ENCODE measurements around the gene LRRC4B. TPM values are rescaled to one million over a fixed set of nuclear protein-coding genes. Genes with fewer than 3 reads are reported as not detected.

The LRRC4B gene
- total and polyA plus RNA-seq, 2 of the 4 experiments (the other 2 are of a cell fraction) = 0.03 TPM; not detected in 1

GRCh38 chr19:50513746-50514345, 54.4 kb downstream of the LRRC4B start, which contains the start of gene ASPDH:
TSS of gene ASPDH (minus strand) at chr19:50513913. CDS start at chr19:50513823, 90 bp downstream.
- H3K4me3 ChIP-seq (ENCODE audit: insufficient read depth, low read depth, low read length) = no peak within 1 kb of the TSS
- no peak within 1 kb of the TSS for H4K8ac ChIP-seq (ENCODE audit: low read depth in 2 of 2, low read length in 2 of 2)
- dilution Hi-C loops (cut with HindIII; ENCODE audit: low sequenced_read_pairs, unreplicated experiment) = no loop called here
- no peak within 1 kb of the TSS for H3K23ac ChIP-seq (ENCODE audit: low read depth, low read length)
- H3K36me3 ChIP-seq (ENCODE audit: control insufficient read depth, insufficient read depth, low read length) = no peaks in the 10 kb centered on the region
- no peaks in the 10 kb centered on the region; the same call in 1 of the 2 replicates for H3K9me1 ChIP-seq (ENCODE audit: insufficient read depth, low read length)
- no peak within 1 kb of the TSS for H2BK15ac ChIP-seq (ENCODE audit: low read depth, low read length)
- ChIA-PET POLR2A (ENCODE audit: unreplicated experiment) (no interaction called here), CTCF (no interaction called here)
- no peak within 1 kb of the TSS for H3K4me2 ChIP-seq (ENCODE audit: low read depth, low read length)
- peaks cover 5 to 10% of the 10 kb centered on the region in 2 experiments; a peak in 3 of 4 replicates for H3K79me1 ChIP-seq (ENCODE audit: low read depth in 1 of 2, low read length in 2 of 2)
- H3K4ac ChIP-seq (ENCODE audit: low read depth, low read length) = no peak within 1 kb of the TSS
- no peak within 1 kb of the TSS for H2BK5ac ChIP-seq (ENCODE audit: low read depth, low read length, poor library complexity, severe bottlenecking)
- no peak within 1 kb of the TSS for H4K91ac ChIP-seq (ENCODE audit: insufficient read depth, low read depth, low read length)
- ATAC-seq (ENCODE audit: low read depth) = no peak
- no peak within 1 kb of the TSS for H3K56ac ChIP-seq (ENCODE audit: extremely low read depth, insufficient read depth, low read length)
- H2BK20ac ChIP-seq (ENCODE audit: low read depth, low read length) = no peak within 1 kb of the TSS
- no peak for DNase-seq
- no peak within 1 kb of the TSS for H3K18ac ChIP-seq (ENCODE audit: low read depth, low read length)
- H3K9me3 ChIP-seq (ENCODE audit: control insufficient read depth, insufficient read depth, low read length) = no peaks in the 10 kb centered on the region
- no TSS peak for BruUV-seq (replicated peaks)
- H2AFZ ChIP-seq (replicated peaks; ENCODE audit: low read length, poor library complexity) = peak within 1 kb of the TSS; percentile 43
- no peak within 1 kb of the TSS for H2BK120ac ChIP-seq (ENCODE audit: low read depth, low read length)
- H3K4me1 ChIP-seq (ENCODE audit: control insufficient read depth, insufficient read depth, low read length) = peaks cover 3% of the 10 kb centered on the region
- H4K20me1 ChIP-seq (ENCODE audit: insufficient read depth, low read length) = no peaks in the 10 kb centered on the region
- intact Hi-C loops (cut with micrococcal nuclease) = no loop called here
- no peaks in the 10 kb centered on the region for H3K27me3 ChIP-seq (ENCODE audit: control insufficient read depth, insufficient read depth, low read length)
- H2AK5ac ChIP-seq (ENCODE audit: low read depth, low read length) = no peak within 1 kb of the TSS
- TF ChIP-seq RAD21 (IDR thresholded peaks at IDR 0.05; ENCODE audit: low read length) (no peak), MAFK (IDR thresholded peaks at IDR 0.05; ENCODE audit: low read depth, low read length) (no peak), MAZ (IDR thresholded peaks at IDR 0.05; ENCODE audit: borderline replicate concordance, low read depth, low read length) (no peak), RCOR1 (IDR thresholded peaks at IDR 0.05; ENCODE audit: insufficient replicate concordance, low read length) (no peak), USF2 (IDR thresholded peaks at IDR 0.05; ENCODE audit: low read depth, low read length) (no peak), RFX5 (IDR thresholded peaks at IDR 0.05; ENCODE audit: low read depth, low read length) (no peak), CTCF (conservative IDR thresholded peaks at IDR 0.05; ENCODE audit: low read depth, low read length) (no peak), MXI1 (IDR thresholded peaks at IDR 0.05; ENCODE audit: borderline replicate concordance, low read depth, low read length) (no peak), POLR2A (IDR thresholded peaks at IDR 0.05; ENCODE audit: low read depth, low read length) (no peak), SMC3 (IDR thresholded peaks at IDR 0.05; ENCODE audit: low read depth, low read length) (no peak), ELK1 (IDR thresholded peaks at IDR 0.05; ENCODE audit: borderline replicate concordance, low read depth, low read length) (no peak), FOS (IDR thresholded peaks at IDR 0.05; ENCODE audit: low read depth, low read length) (no peak), BHLHE40 (IDR thresholded peaks at IDR 0.05; ENCODE audit: low read depth, low read length) (no peak), NFE2L2 (IDR thresholded peaks at IDR 0.05; ENCODE audit: low read depth, low read length) (no peak), CHD1 (IDR thresholded peaks at IDR 0.05; ENCODE audit: low read depth, low read length) (no peak)
- no peak within 1 kb of the TSS for H2AK9ac ChIP-seq (replicated peaks; ENCODE audit: low read depth, low read length, poor library complexity)
- H3K9ac ChIP-seq (ENCODE audit: low read depth, low read length) = no peak within 1 kb of the TSS
- WGBS, 2 experiments (ENCODE audit: extremely low coverage in 2 of 2, insufficient read length in 1 of 2) = 45% methylated on average over 4 of the region's 22 CpGs; no CpG with 5 or more reads in 1 of the 2 experiments
- H3K14ac ChIP-seq (replicated peaks; ENCODE audit: low read depth, low read length) = no peak within 1 kb of the TSS
- in situ Hi-C loops (cut with MboI; ENCODE audit: low sequenced_read_pairs) = no loop called here
- H4K5ac ChIP-seq (ENCODE audit: low read depth, low read length) = no peak within 1 kb of the TSS
- no peak within 1 kb of the TSS for H3K27ac ChIP-seq (ENCODE audit: insufficient read depth, low read length)

Data from IMR-90 (cell line).